T-cell (primary cell): ENCODE results near the gene ERC2. TPM values are rescaled to one million over a fixed set of nuclear protein-coding genes. Genes with fewer than 3 reads are reported as not detected.

Experiments
- ATAC-seq, 4 experiments: fragments of 200-7000 bp in 3 of 4; fragments of 150-1000 bp in 1 of 4; cut with Tn5 transposase; replicated peaks in 1 of 4; 1 replicate in 3 of 4; 2 replicates in 1 of 4; pipeline ENCODE4 v1.10.0; 2021; ENCODE audit warnings: moderate library complexity in 3 of 4, mild to moderate bottlenecking in 2 of 4, moderate number of reproducible peaks in 1 of 4
- CTCF ChIA-PET, 2 donors: fragments of 300-600 bp; sonication (Branson Sonifier 250); formaldehyde crosslinking; loops; one replicate each; lab custom pipeline; 2022; ENCODE audit warnings: antibody characterized with exemption in 2 of 2; lab: Charles Lee
- POLR2A ChIA-PET, 2 donors: fragments of 300-600 bp; sonication (Branson Sonifier 250); formaldehyde crosslinking; loops; one replicate each; lab custom pipeline; 2022; ENCODE audit warnings: antibody characterized with exemption in 2 of 2; lab: Charles Lee
- DNase-seq, 35 experiments: peaks; one replicate each; pipeline versions ENCODE4 v3.0.0 to v3.0.0-alpha.2; 2013 to 2023
- H3K27ac ChIP-seq: one replicate; pipeline ENCODE4 v1.5.1; 2013; ENCODE audit warnings: low read length
- H3K27me3 ChIP-seq, 2 experiments: replicated peaks in 1 of 2; 1 replicate in 1 of 2; 2 replicates in 1 of 2; pipeline versions ENCODE4 v1.6.1 to v1.7.0; 2013; ENCODE audit warnings: low read length in 1 of 2, mixed read lengths in 1 of 2; ENCODE audit not compliant: control insufficient read depth in 2 of 2, insufficient read depth in 2 of 2; ENCODE audit errors: extremely low read depth in 1 of 2
- H3K36me3 ChIP-seq, 2 donors: 1 replicate in 1 of 2; 2 replicates in 1 of 2; pipeline versions ENCODE4 v1.6.1 to v1.7.0; 2013; ENCODE audit warnings: low read length in 1 of 2; ENCODE audit not compliant: control insufficient read depth in 2 of 2, insufficient read depth in 1 of 2; ENCODE audit errors: extremely low read depth in 1 of 2
- H3K4me1 ChIP-seq, 2 experiments: 1 replicate in 1 of 2; 2 replicates in 1 of 2; pipeline versions ENCODE4 v1.6.1 to v1.7.0; 2013; ENCODE audit warnings: low read length in 2 of 2, mixed read lengths in 1 of 2; ENCODE audit not compliant: insufficient read depth in 2 of 2, control insufficient read depth in 1 of 2; ENCODE audit errors: extremely low read depth in 1 of 2
- H3K4me3 ChIP-seq, 2 donors: 1 replicate in 1 of 2; 2 replicates in 1 of 2; pipeline versions ENCODE4 v1.5.1 to v1.7.0; 2013; ENCODE audit warnings: mild to moderate bottlenecking in 2 of 2, low read length in 1 of 2, moderate library complexity in 1 of 2; ENCODE audit not compliant: control insufficient read depth in 1 of 2; ENCODE audit errors: extremely low read depth in 1 of 2
- H3K9me3 ChIP-seq: 2 replicates; pipeline ENCODE4 v1.7.0; 2013
- H3K27ac Mint-ChIP-seq, 2 donors: one replicate each; pipeline ENCODE4 v1.8.0; 2020 to 2021; ENCODE audit warnings: mild to moderate bottlenecking in 2 of 2, mixed read lengths in 2 of 2
- H3K27me3 Mint-ChIP-seq, 2 donors: one replicate each; pipeline ENCODE4 v1.8.0; 2021 to 2022; ENCODE audit warnings: mixed read lengths in 2 of 2
- H3K36me3 Mint-ChIP-seq: one replicate; pipeline ENCODE4 v1.8.0; 2021; ENCODE audit warnings: mixed read lengths
- H3K4me1 Mint-ChIP-seq, 3 donors: one replicate each; pipeline ENCODE4 v1.8.0; 2020 to 2022; ENCODE audit warnings: mixed read lengths in 3 of 3, mild to moderate bottlenecking in 1 of 3
- H3K4me3 Mint-ChIP-seq, 3 donors: one replicate each; pipeline ENCODE4 v1.8.0; 2020 to 2022; ENCODE audit warnings: mild to moderate bottlenecking in 3 of 3, mixed read lengths in 3 of 3, moderate library complexity in 3 of 3
- H3K9me3 Mint-ChIP-seq, 3 donors: one replicate each; pipeline ENCODE4 v1.8.0; 2020 to 2022; ENCODE audit warnings: mixed read lengths in 3 of 3
- WGBS: methylation state at CpG from one replicate; pipeline ENCODE4 v1.1.5; 2013; ENCODE audit warnings: missing lambda C conversion rate; ENCODE audit not compliant: insufficient coverage; 5-methylcytosine and 5-hydroxymethylcytosine counted together
- total RNA-seq, 35 experiments: library from RNA in 6 of 35; stranded (reverse) in 6 of 35; fragments of 120-200 nt in 1 of 35; gene quantifications; one replicate each; pipeline versions ENCODE4 v1.2.1 to v1.2.4 and lab custom pipeline; 2013 to 2026

The ERC2 gene
- total RNA-seq, 5 donors from 2014 or later (not counting 1 experiment from before 2014, with no cell fraction given): not detected

DNA sequence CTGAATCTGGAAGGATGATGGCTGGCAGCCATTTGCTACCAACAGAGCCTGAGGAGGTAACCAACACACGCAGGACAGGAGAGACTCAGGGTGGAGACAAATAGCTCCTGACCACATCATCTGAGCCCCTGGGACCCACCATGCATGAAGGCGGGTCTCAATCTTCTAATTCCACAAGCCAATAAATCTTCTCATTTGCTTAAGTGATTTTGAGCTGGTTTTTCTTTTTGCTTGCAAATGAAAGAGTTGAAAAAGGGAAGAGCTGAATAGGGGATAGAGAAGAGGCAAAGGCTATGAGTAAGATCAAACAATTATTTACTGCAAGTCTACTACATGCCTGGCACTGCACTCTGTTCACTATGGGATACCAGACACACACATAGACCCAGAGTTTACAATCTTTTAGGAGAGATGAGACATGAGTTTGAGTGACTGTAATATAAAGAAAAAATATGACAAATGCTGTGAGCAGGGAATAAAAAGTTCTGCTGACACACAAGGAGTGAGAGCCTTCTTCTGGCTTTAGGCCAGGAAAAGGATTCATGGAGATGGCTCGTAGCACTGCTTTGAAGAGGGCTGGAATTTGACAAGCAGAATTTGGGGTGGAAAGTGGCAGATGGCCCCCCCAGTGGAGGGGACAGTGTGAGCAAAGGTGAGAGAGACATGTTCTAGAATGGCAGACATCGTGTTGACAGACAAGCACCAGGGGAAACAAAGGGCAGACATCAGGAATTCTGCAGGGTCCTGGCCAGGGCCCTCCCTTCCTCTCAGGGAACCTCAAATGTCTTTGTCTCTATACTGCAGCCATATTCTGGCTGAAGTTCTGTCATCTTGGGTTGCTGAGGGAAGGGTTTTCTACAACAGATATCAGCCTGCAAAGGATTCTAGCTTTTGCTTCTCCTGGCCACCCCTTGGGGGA is 911.4 kb downstream of the ERC2 start:
- CTCF ChIA-PET: no interaction called here
- H3K27ac ChIP-seq: no peak overlapping the region
- H3K27me3 ChIP-seq: no peaks in the 10 kb centered on the region
- POLR2A ChIA-PET: no interaction called here
- H3K36me3 ChIP-seq: no peaks in the 10 kb centered on the region
- Mint-ChIP-seq H3K36me3 (no peaks in the 10 kb centered on the region), H3K27ac (no peak overlapping the region), H3K4me1 (no peaks in the 10 kb centered on the region), H3K27me3 (no peaks in the 10 kb centered on the region), H3K4me3 (no peak overlapping the region), H3K9me3 (no peaks in the 10 kb centered on the region)
- no peak overlapping the region for H3K4me3 ChIP-seq
- H3K4me1 ChIP-seq: no peaks in the 10 kb centered on the region
- ATAC-seq (no peak), DNase-seq (no peak)
- WGBS: 54% methylated on average over 2 of the region's 4 CpGs
- no peaks in the 10 kb centered on the region for H3K9me3 ChIP-seq

DNA sequence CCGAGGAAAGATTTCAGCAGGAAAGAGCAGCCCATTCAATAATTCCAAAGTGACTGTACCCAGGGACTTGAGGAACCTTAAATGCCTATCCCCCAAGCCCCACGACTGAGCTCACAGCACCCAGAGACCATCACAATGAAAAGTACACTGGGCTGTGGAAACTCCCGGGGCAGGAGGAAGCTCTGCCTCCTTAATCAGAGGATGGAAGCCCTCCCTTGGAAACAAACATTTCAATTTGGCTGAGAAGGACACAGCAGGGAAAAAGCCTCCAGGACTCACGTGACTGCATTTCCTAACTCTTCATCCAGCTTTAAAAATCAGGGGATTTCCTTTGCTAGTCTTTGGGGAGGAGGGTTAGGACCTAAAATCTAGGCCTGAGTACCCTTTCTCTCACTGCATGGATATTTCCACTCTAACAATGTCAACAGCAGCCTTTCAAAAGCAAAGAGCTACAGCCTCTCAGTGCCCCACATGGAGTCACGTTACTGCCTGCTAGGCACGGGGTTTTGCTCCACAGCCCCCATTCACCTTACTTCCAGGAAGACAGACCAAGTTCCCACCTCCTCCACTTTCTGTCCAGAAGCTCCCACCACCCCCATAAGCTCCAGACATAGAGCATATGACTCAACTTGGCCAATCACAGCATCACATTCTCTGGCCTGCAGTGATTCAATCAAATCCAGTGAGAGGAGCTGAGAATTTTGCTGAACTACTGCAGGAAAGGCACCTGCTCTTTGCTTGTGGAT is 912.2 kb downstream of the ERC2 start:
- Histone ChIP-seq H3K4me3 (no peak overlapping the region), H3K36me3 (no peaks in the 10 kb centered on the region), H3K4me1 (no peaks in the 10 kb centered on the region), H3K27ac (no peak overlapping the region), H3K9me3 (no peaks in the 10 kb centered on the region), H3K27me3 (no peaks in the 10 kb centered on the region)
- DNase-seq (no peak), ATAC-seq (no peak)
- Mint-ChIP-seq H3K27me3 (no peaks in the 10 kb centered on the region), H3K9me3 (no peaks in the 10 kb centered on the region), H3K27ac (no peak overlapping the region), H3K36me3 (no peaks in the 10 kb centered on the region), H3K4me3 (no peak overlapping the region), H3K4me1 (no peaks in the 10 kb centered on the region)
- ChIA-PET CTCF (no interaction called here), POLR2A (no interaction called here)
- WGBS: 71% methylated on average over 5 of the region's 6 CpGs

DNA sequence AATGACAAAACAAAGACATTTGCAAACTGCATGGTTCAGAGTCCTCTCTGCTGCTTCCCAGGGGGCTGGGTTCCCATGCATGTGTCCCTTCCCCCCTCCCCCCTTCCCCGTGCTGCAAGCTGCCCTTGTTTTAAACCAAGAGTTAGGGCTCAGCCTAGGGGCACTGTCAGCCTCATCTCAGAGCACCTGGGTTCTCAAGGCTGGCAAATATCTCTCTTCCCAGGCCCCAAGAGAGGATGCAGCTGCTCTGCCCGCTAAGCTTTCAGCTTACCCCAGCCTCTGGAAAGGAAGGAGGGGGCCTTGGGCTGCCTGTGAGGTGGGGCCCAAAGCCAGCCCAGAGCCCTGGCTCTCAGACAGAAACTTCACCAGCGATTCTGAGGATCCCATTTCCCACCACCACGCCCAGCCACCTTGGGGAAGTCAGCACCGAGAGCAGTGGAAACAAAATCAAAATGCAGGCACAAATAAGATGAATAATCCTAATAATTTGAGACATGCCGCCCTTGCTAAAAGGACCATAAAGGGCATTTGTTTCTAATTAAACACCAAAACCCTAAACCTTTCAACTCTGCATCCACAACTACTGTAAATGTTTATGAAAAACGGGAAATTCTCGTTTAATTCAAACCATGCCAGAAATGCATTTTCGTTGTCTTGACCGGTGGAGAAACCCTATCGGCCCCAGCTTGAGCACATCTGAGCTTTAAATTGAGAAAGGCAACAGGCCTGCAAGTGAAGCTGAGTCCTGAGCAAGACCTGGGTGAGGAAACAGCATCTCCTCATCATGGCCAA is 913.4 kb downstream of the ERC2 start:
- WGBS: 77% methylated on average over 7 of the region's 11 CpGs
- Mint-ChIP-seq H3K4me1 (no peaks in the 10 kb centered on the region), H3K27me3 (no peaks in the 10 kb centered on the region), H3K36me3 (no peaks in the 10 kb centered on the region), H3K27ac (no peak overlapping the region), H3K4me3 (no peak overlapping the region), H3K9me3 (no peaks in the 10 kb centered on the region)
- DNase-seq (peak in 1 of 35 experiments; percentile 1), ATAC-seq (no peak)
- ChIA-PET POLR2A (no interaction called here), CTCF (no interaction called here)
- Histone ChIP-seq H3K4me3 (no peak overlapping the region), H3K27ac (no peak overlapping the region), H3K36me3 (no peaks in the 10 kb centered on the region), H3K4me1 (no peaks in the 10 kb centered on the region), H3K27me3 (no peaks in the 10 kb centered on the region), H3K9me3 (no peaks in the 10 kb centered on the region)

DNA sequence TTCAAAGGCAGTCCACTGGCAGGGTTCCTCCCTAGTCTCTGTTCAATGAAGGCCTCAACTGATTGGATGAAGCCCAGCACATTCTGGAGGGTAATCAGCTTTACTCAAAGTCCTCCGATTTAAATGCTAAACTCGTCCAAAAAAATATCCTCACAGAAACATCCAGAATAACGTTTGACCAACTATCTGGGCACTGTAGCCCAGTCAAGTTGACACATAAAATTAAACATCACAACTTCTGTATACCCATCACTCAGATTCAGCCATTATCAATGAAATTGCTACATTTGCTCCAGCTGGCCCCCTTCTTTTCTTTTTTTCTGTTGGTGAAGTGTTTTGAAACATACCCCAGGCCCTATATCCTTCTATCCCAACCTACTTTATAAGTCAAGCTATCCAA is 916.6 kb downstream of the ERC2 start:
- Mint-ChIP-seq H3K27ac (no peak overlapping the region), H3K4me3 (no peak overlapping the region), H3K9me3 (no peaks in the 10 kb centered on the region), H3K27me3 (no peaks in the 10 kb centered on the region), H3K4me1 (no peaks in the 10 kb centered on the region), H3K36me3 (no peaks in the 10 kb centered on the region)
- DNase-seq (no peak), ATAC-seq (no peak)
- 69% methylated on average over 2 of the region's 3 CpGs for WGBS
- Histone ChIP-seq H3K4me3 (no peak overlapping the region), H3K36me3 (no peaks in the 10 kb centered on the region), H3K9me3 (no peaks in the 10 kb centered on the region), H3K27ac (no peak overlapping the region), H3K27me3 (no peaks in the 10 kb centered on the region), H3K4me1 (no peaks in the 10 kb centered on the region)
- POLR2A ChIA-PET: no interaction called here
- CTCF ChIA-PET: no interaction called here

DNA sequence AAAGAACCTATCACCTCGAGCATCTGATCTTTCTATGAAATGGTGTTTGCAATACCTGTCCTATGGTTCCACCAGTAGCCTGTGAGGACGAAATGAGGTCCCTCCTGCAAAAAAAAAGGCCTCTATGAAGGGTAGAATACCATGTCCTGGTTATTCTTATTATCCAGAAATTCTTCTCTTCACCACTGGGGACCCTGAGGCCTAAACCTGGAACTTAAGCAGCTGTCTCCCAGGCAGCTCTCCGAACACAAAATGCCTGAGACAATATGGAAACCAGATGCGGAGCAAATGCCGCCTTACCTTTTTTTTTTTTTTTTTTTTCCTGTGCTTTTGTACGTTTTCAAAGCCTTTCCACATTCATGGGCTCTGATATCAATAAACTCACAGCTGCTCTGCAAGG is 919.1 kb downstream of the ERC2 start:
- DNase-seq (no peak), ATAC-seq (no peak)
- ChIA-PET POLR2A (interaction anchor here in 1 of 2 donors (0.6 kb wide), 1 partner anchor 111 kb away, joined by 6 read pairs; no protein-coding TSS in a partner anchor), CTCF (no interaction called here)
- 80% methylated on average over 1 of the region's 6 CpGs for whole genome bisulfite sequencing
- Mint-ChIP-seq H3K4me1 (no peaks in the 10 kb centered on the region), H3K4me3 (no peak overlapping the region), H3K27me3 (no peaks in the 10 kb centered on the region), H3K36me3 (no peaks in the 10 kb centered on the region), H3K27ac (no peak overlapping the region), H3K9me3 (peaks cover 0 to 3% (median 0%) of the 10 kb centered on the region in 3 donors)
- no peaks in the 10 kb centered on the region for H3K36me3 ChIP-seq
- H3K4me1 ChIP-seq: no peaks in the 10 kb centered on the region
- H3K4me3 ChIP-seq: no peak overlapping the region
- no peak overlapping the region for H3K27ac ChIP-seq
- H3K9me3 ChIP-seq: no peaks in the 10 kb centered on the region
- no peaks in the 10 kb centered on the region for H3K27me3 ChIP-seq
